Prostate gland (tissue), 2 donors: ENCODE results near the gene TRAK1.

ENCODE experiments used
- POLR2AphosphoS5 ChIP-seq: sonication (generic); formaldehyde crosslinking; IDR thresholded peaks from one replicate; pipeline ENCODE4 v1.6.1; 2017; ENCODE audit warnings: antibody characterized with exemption
- TF ChIP-seq, protein P1 (sequence below), 4 experiments: fragments of 200-600 bp in 2 of 4; fragments of 450-650 bp in 2 of 4; sonication (generic) in 2 of 4; IDR thresholded peaks; 1 replicate in 3 of 4; 2 replicates in 1 of 4; pipeline ENCODE4 v1.5.1; 2016 to 2019; ENCODE audit warnings: antibody characterized with exemption in 4 of 4, mild to moderate bottlenecking in 2 of 4, moderate library complexity in 2 of 4

DNA sequence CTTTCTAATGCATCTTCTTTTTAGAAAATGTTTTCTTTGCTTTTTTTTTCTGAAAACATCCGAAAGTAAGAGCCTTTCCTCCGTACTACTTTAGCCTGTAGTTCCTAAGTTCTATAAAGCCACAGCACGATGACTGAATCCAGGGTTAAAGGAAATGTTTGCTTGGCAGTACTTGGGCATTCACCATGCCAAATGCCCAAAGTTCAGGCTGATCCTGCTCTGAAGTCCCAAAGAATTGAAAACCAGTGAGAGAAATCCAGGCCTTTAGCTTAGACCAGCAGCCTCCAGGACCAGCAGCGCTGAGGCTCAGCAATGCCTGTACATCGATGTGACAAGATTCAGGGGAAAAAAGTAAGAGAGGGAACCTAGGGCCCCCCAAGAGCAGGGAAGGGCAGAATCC, 139.7 kb downstream of the TRAK1 start:
- TF ChIP-seq, protein P1, sequence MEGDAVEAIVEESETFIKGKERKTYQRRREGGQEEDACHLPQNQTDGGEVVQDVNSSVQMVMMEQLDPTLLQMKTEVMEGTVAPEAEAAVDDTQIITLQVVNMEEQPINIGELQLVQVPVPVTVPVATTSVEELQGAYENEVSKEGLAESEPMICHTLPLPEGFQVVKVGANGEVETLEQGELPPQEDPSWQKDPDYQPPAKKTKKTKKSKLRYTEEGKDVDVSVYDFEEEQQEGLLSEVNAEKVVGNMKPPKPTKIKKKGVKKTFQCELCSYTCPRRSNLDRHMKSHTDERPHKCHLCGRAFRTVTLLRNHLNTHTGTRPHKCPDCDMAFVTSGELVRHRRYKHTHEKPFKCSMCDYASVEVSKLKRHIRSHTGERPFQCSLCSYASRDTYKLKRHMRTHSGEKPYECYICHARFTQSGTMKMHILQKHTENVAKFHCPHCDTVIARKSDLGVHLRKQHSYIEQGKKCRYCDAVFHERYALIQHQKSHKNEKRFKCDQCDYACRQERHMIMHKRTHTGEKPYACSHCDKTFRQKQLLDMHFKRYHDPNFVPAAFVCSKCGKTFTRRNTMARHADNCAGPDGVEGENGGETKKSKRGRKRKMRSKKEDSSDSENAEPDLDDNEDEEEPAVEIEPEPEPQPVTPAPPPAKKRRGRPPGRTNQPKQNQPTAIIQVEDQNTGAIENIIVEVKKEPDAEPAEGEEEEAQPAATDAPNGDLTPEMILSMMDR (IDR thresholded peaks at IDR 0.05), result no peak
- no peak for TF ChIP-seq POLR2AphosphoS5
